Stimulated activated CD4-positive, alpha-beta T cell treated with anti-CD3 and anti-CD28 coated beads, Interleukin-1b, Interleukin-23, amount 100 ng/mL, for 24 hours (primary cell): Measurements from ENCODE around the gene ZBTB24.

ENCODE experiments used
- DNase-seq, 4 experiments: peaks; one replicate each; pipeline ENCODE4 v3.0.0-alpha.2; 2020; ENCODE audit warnings: low read depth in 4 of 4, low spot score in 1 of 4

The ZBTB24 gene

DNA sequence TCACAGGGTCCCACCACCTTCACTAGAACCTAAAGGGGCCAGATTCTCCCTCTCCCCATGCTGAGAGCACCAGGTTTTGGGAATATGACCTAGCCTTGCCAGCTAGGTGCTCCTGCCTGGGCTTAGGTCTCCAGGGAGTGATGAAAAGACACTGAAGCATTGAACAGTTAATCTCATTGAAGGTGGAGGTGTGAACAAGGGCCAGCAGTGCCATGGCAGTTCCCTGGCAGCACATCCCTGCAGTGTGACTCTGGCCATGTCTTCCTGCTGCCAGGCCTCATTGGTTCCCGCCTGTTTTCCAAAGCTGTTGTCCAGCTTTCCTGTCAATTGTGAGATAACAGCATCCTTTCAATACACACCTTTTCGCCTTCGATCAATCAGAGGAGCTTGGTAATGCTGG lies 53.5 kb downstream of the ZBTB24 start:
- no peak for DNase-seq

GRCh38 chr6:109428889-109429477 lies 54.0 kb downstream of the ZBTB24 start:
- DNase-seq: no peak

GRCh38 chr6:109424946-109425345 lies 58.1 kb downstream of the ZBTB24 start:
- no peak for DNase-seq

DNA sequence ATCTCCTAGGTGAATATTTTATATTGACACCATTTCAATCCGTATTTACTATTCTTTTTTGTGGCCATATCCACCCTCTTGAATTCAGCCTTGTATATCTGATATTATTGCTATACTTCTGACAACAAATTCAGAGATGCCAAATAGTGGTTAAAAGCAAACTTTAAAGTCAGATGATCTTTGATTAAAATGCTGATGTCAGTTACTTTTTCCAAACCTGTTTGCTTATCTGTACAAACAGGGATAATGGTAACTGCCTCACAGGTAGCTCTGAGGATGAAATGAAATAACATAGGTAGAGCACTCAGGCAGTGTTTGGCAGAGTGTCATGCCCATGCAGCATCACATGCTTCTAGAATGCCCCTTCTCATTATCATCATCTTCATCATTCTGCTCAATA lies 61.8 kb downstream of the ZBTB24 start:
- DNase-seq: no peak

GRCh38 chr6:109420751-109421150 lies 62.3 kb downstream of the ZBTB24 start:
- no peak for DNase-seq

- DNase-seq: no peak
These were observed 65.4 kb downstream of the ZBTB24 start for GRCh38 chr6:109417646-109418045.
